ENCODE measurements around the gene GLI3.

Gene GLI3

GRCh38 chr7:42103020-42103419, 134.0 kb downstream of the GLI3 start:
- Histone ChIP-seq H4K20me1 (ENCODE audit: insufficient read depth, low read length, poor library complexity, severe bottlenecking) (no peaks in the 10 kb centered on the region), H3K4me2 (ENCODE audit: low read depth, low read length, poor library complexity, severe bottlenecking) (no peak overlapping the region), H3F3A (ENCODE audit: low read depth) (no peaks in the 10 kb centered on the region), H3K9me3 (ENCODE audit: insufficient read depth, low read depth, low read length) (no peaks in the 10 kb centered on the region), H3K27me3 (ENCODE audit: insufficient read depth, low read length, poor library complexity, severe bottlenecking) (no peaks in the 10 kb centered on the region), H3K4me3 (ENCODE audit: low read length, poor library complexity, severe bottlenecking) (no peak overlapping the region), H3K9me2 (replicated peaks; ENCODE audit: low read depth, low read length) (no peaks in the 10 kb centered on the region), H3K79me2 (ENCODE audit: insufficient read depth, low read length) (no peaks in the 10 kb centered on the region), H3K9ac (ENCODE audit: low read depth, low read length, poor library complexity, severe bottlenecking) (no peak overlapping the region), H3K4me1 (ENCODE audit: insufficient read depth, low read length, poor library complexity, severe bottlenecking) (no peaks in the 10 kb centered on the region), H3K36me3 (ENCODE audit: insufficient read depth, low read length) (no peaks in the 10 kb centered on the region), H2AFZ (ENCODE audit: low read length) (no peak overlapping the region)
- TF ChIP-seq EZH2phosphoT487 (IDR thresholded peaks at IDR 0.05; ENCODE audit: borderline replicate concordance): no peak
- no peak for TF ChIP-seq CTCF (conservative IDR thresholded peaks at IDR 0.05; ENCODE audit: low read length)

DNA sequence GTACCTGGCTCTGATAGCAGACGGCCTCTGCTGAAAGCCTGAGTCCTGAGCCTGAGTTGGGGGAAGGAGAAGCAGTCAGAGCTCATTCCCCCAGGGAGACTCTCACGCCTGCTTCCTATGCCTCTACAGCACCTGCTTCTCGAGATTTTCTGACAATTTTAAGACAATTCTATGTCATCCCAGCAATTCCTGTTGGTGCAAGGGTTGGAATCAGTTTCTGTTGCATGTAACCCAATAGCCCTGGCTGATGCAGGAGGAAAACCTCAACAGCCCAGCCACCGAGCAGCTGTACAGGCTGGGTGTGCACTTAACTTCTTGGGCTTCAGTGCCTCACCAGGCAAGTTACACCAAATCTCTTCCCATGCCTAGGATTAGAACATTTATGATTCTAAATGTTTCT, 134.7 kb downstream of the GLI3 start:
- no peak overlapping the region for H2AFZ ChIP-seq (ENCODE audit: low read length)
- H3K9me3 ChIP-seq (ENCODE audit: insufficient read depth, low read depth, low read length): no peaks in the 10 kb centered on the region
- no peaks in the 10 kb centered on the region for H3F3A ChIP-seq (ENCODE audit: low read depth)
- H3K27me3 ChIP-seq (ENCODE audit: insufficient read depth, low read length, poor library complexity, severe bottlenecking): no peaks in the 10 kb centered on the region
- H3K79me2 ChIP-seq (ENCODE audit: insufficient read depth, low read length): no peaks in the 10 kb centered on the region
- TF ChIP-seq EZH2phosphoT487 (IDR thresholded peaks at IDR 0.05; ENCODE audit: borderline replicate concordance) (no peak), CTCF (conservative IDR thresholded peaks at IDR 0.05; ENCODE audit: low read length) (no peak)
- no peak overlapping the region for H3K4me3 ChIP-seq (ENCODE audit: low read length, poor library complexity, severe bottlenecking)
- no peaks in the 10 kb centered on the region for H4K20me1 ChIP-seq (ENCODE audit: insufficient read depth, low read length, poor library complexity, severe bottlenecking)
- no peaks in the 10 kb centered on the region for H3K36me3 ChIP-seq (ENCODE audit: insufficient read depth, low read length)
- no peaks in the 10 kb centered on the region for H3K4me1 ChIP-seq (ENCODE audit: insufficient read depth, low read length, poor library complexity, severe bottlenecking)
- no peak overlapping the region for H3K4me2 ChIP-seq (ENCODE audit: low read depth, low read length, poor library complexity, severe bottlenecking)
- no peaks in the 10 kb centered on the region for H3K9me2 ChIP-seq (replicated peaks; ENCODE audit: low read depth, low read length)
- no peak overlapping the region for H3K9ac ChIP-seq (ENCODE audit: low read depth, low read length, poor library complexity, severe bottlenecking)

GRCh38 chr7:42100156-42100508, 136.9 kb downstream of the GLI3 start:
- no peak overlapping the region for H2AFZ ChIP-seq (ENCODE audit: low read length)
- no peak overlapping the region for H3K4me3 ChIP-seq (ENCODE audit: low read length, poor library complexity, severe bottlenecking)
- no peak overlapping the region for H3K9ac ChIP-seq (ENCODE audit: low read depth, low read length, poor library complexity, severe bottlenecking)
- no peak overlapping the region for H3K4me2 ChIP-seq (ENCODE audit: low read depth, low read length, poor library complexity, severe bottlenecking)
- H3K79me2 ChIP-seq (ENCODE audit: insufficient read depth, low read length): no peaks in the 10 kb centered on the region
- TF ChIP-seq EZH2phosphoT487 (IDR thresholded peaks at IDR 0.05; ENCODE audit: borderline replicate concordance) (no peak), CTCF (conservative IDR thresholded peaks at IDR 0.05; ENCODE audit: low read length) (no peak)
- no peaks in the 10 kb centered on the region for H3F3A ChIP-seq (ENCODE audit: low read depth)
- no peaks in the 10 kb centered on the region for H3K9me3 ChIP-seq (ENCODE audit: insufficient read depth, low read depth, low read length)
- H4K20me1 ChIP-seq (ENCODE audit: insufficient read depth, low read length, poor library complexity, severe bottlenecking): no peaks in the 10 kb centered on the region
- no peaks in the 10 kb centered on the region for H3K9me2 ChIP-seq (replicated peaks; ENCODE audit: low read depth, low read length)
- no peaks in the 10 kb centered on the region for H3K4me1 ChIP-seq (ENCODE audit: insufficient read depth, low read length, poor library complexity, severe bottlenecking)
- no peaks in the 10 kb centered on the region for H3K36me3 ChIP-seq (ENCODE audit: insufficient read depth, low read length)
- H3K27me3 ChIP-seq (ENCODE audit: insufficient read depth, low read length, poor library complexity, severe bottlenecking): no peaks in the 10 kb centered on the region

Data from Loucy (cell line).